OCI-LY1 (cell line): ENCODE measurements around the gene MKI67.

ENCODE experiments used
- H2AFZ ChIP-seq: fragments of 200-600 bp; sonication (generic), shearing (Covaris generic); 2 replicates; pipeline ENCODE4 v1.6.0; 2014; ENCODE audit warnings: antibody characterized with exemption, mild to moderate bottlenecking, low read length
- H3F3A ChIP-seq: fragments of 200-600 bp; sonication (generic), shearing (Covaris generic); 2 replicates; pipeline ENCODE4 v1.6.0; 2014; ENCODE audit warnings: mild to moderate bottlenecking, antibody characterized with exemption, low read length, moderate library complexity; ENCODE audit not compliant: insufficient read depth
- H3K27ac ChIP-seq: fragments of 200-600 bp; sonication (generic); 2 replicates; pipeline ENCODE4 v1.5.1; 2014; ENCODE audit warnings: low read length, mixed run types, mild to moderate bottlenecking, low read depth; ENCODE audit not compliant: poor library complexity, severe bottlenecking
- H3K27me3 ChIP-seq: fragments of 200-600 bp; sonication (generic); 2 replicates; pipeline ENCODE4 v1.6.0; 2014; ENCODE audit warnings: antibody characterized with exemption, mild to moderate bottlenecking, low read length, moderate library complexity; ENCODE audit not compliant: insufficient read depth
- H3K36me3 ChIP-seq: fragments of 200-600 bp; sonication (generic); 2 replicates; pipeline ENCODE4 v1.6.1; 2014; ENCODE audit warnings: mild to moderate bottlenecking, antibody characterized with exemption, low read length, moderate library complexity, mixed read lengths; ENCODE audit not compliant: insufficient read depth
- H3K4me1 ChIP-seq: fragments of 200-600 bp; sonication (generic); 2 replicates; pipeline ENCODE4 v1.5.1; 2014; ENCODE audit warnings: mild to moderate bottlenecking, low read length, moderate library complexity; ENCODE audit not compliant: insufficient read depth, severe bottlenecking
- H3K4me2 ChIP-seq: fragments of 200-600 bp; sonication (generic), shearing (Covaris generic); 2 replicates; pipeline ENCODE4 v1.6.1; 2014; ENCODE audit warnings: low read length
- H3K4me3 ChIP-seq: fragments of 200-600 bp; sonication (generic); 2 replicates; pipeline ENCODE4 v1.5.1; 2014; ENCODE audit warnings: low read length, low read depth, mild to moderate bottlenecking, mixed read lengths; ENCODE audit not compliant: poor library complexity, severe bottlenecking
- H3K79me2 ChIP-seq: fragments of 200-600 bp; shearing (Covaris generic); 2 replicates; pipeline ENCODE4 v1.6.1; 2016; ENCODE audit warnings: mixed run types, low read length, mixed read lengths; ENCODE audit not compliant: insufficient read depth
- H3K9ac ChIP-seq: fragments of 200-600 bp; sonication (generic), shearing (Covaris generic); 2 replicates; pipeline ENCODE4 v1.6.1; 2014; ENCODE audit warnings: mild to moderate bottlenecking, low read length, mixed read lengths
- H3K9me2 ChIP-seq: fragments of 200-600 bp; sonication (generic), shearing (Covaris generic); 2 replicates; pipeline ENCODE4 v1.6.1; 2014; ENCODE audit warnings: low read depth, mild to moderate bottlenecking, low read length, mixed read lengths
- H3K9me3 ChIP-seq: fragments of 200-600 bp; shearing (Covaris generic); 2 replicates; pipeline ENCODE4 v1.6.1; 2014; ENCODE audit warnings: low read length, mixed read lengths
- H4K20me1 ChIP-seq: fragments of 200-600 bp; sonication (generic), shearing (Covaris generic); 2 replicates; pipeline ENCODE4 v1.6.0; 2016; ENCODE audit warnings: mild to moderate bottlenecking, low read length; ENCODE audit not compliant: insufficient read depth
- CTCF ChIP-seq: fragments of 200-600 bp; sonication (generic), shearing (Covaris generic); IDR thresholded peaks from 2 replicates; pipeline ENCODE4 v1.5.1; 2017; ENCODE audit warnings: mild to moderate bottlenecking, antibody characterized with exemption, low read length, moderate library complexity, mixed read lengths
- EZH2 ChIP-seq: fragments of 200-600 bp; sonication (generic), shearing (Covaris generic); IDR thresholded peaks from 2 replicates; pipeline ENCODE4 v1.8.0; 2017; ENCODE audit warnings: borderline replicate concordance, mixed run types, mild to moderate bottlenecking, antibody characterized with exemption, low read length, moderate library complexity, mixed read lengths

MKI67 gene

DNA sequence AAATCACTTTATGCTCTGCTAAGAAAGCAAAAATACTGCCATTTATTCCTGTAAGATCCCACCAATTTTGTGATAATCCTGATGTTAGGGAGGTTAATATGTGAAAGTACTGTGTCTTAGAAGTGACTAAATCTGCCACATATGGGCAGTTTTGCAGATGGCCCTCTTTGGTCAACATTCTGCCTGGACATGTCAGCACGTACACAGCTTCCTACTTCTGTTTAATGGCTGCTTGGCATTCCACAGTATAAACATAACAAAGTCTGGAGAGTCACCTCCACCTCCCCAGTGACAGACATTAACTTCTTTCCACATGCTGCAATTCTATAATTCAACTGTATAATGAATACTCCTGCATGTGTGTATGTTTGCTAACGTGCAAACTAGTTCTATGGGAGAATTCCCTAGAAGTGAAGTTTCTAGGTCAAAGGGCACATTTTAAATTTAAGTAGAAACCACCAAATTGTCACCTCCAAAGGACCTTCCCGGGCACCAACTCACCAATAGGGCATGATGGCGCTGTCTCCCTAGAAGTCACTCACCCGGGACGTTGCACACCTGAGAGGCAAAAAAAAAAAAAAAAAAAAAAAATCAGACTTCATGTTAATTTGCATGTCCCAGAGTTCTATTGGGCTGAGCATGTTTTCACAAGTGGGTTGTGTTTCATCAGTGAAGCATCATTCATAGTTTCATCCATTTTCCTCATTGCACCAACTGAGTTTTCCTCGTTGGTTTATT, 38.9 kb downstream of the MKI67 start:
- Histone ChIP-seq H3K9me3 (no peaks in the 10 kb centered on the region), H3K27me3 (no peaks in the 10 kb centered on the region; the same call in 1 of the 2 replicates), H3K4me2 (no peak overlapping the region), H3F3A (no peaks in the 10 kb centered on the region), H3K27ac (no peak overlapping the region), H3K9ac (no peak overlapping the region), H3K4me1 (peaks cover 8% of the 10 kb centered on the region), H3K9me2 (no peaks in the 10 kb centered on the region), H4K20me1 (no peaks in the 10 kb centered on the region), H3K36me3 (no peaks in the 10 kb centered on the region), H2AFZ (no peak overlapping the region), H3K4me3 (no peak overlapping the region), H3K79me2 (no peaks in the 10 kb centered on the region)
- TF ChIP-seq CTCF (no peak), EZH2 (no peak)

GRCh38 chr10:128086003-128086863, 40.0 kb downstream of the MKI67 start:
- H2AFZ ChIP-seq, result no peak overlapping the region
- H3F3A ChIP-seq, result no peaks in the 10 kb centered on the region
- H3K4me2 ChIP-seq, result no peak overlapping the region
- H3K4me1 ChIP-seq, result peaks cover 8% of the 10 kb centered on the region
- H3K4me3 ChIP-seq, result no peak overlapping the region
- H4K20me1 ChIP-seq, result no peaks in the 10 kb centered on the region
- no peaks in the 10 kb centered on the region for H3K79me2 ChIP-seq
- TF ChIP-seq CTCF (no peak), EZH2 (no peak)
- H3K27ac ChIP-seq, result no peak overlapping the region
- no peaks in the 10 kb centered on the region for H3K36me3 ChIP-seq
- H3K27me3 ChIP-seq, result no peaks in the 10 kb centered on the region
- H3K9me2 ChIP-seq, result no peaks in the 10 kb centered on the region
- no peaks in the 10 kb centered on the region for H3K9me3 ChIP-seq
- H3K9ac ChIP-seq, result no peak overlapping the region

- no peak overlapping the region for H2AFZ ChIP-seq
Measured at GRCh38 chr10:128084991-128085390, 41.2 kb downstream of the MKI67 start.

More at GRCh38 chr10:128084991-128085390, 41.2 kb downstream of the MKI67 start:
- Histone ChIP-seq H3K4me2 (no peak overlapping the region), H3K9ac (no peak overlapping the region), H3K4me3 (no peak overlapping the region), H4K20me1 (no peaks in the 10 kb centered on the region), H3K27me3 (no peaks in the 10 kb centered on the region), H3F3A (no peaks in the 10 kb centered on the region), H3K27ac (no peak overlapping the region), H3K36me3 (peaks cover 4% of the 10 kb centered on the region; the same call in 1 of the 2 replicates), H3K9me3 (no peaks in the 10 kb centered on the region), H3K9me2 (no peaks in the 10 kb centered on the region), H3K79me2 (no peaks in the 10 kb centered on the region), H3K4me1 (peaks cover 8% of the 10 kb centered on the region)
- TF ChIP-seq CTCF (no peak), EZH2 (no peak)
